ENCODE results near the gene IL20RB. TPM values are rescaled to one million over a fixed set of nuclear protein-coding genes. Genes with fewer than 3 reads are reported as not detected.

Gene IL20RB
- total RNA-seq, 1 donor from 2014 or later, result 0.98 TPM

- ChIA-PET CTCF (interaction anchor here (1.4 kb wide), 2 partner anchors 8 to 10 kb away, joined by 3 to 7 read pairs; no protein-coding TSS in a partner anchor), POLR2A (no interaction called here)
- Mint-ChIP-seq H3K36me3 (ENCODE audit: low read depth) (no peaks in the 10 kb centered on the region), H3K27me3 (peaks cover 7% of the 10 kb centered on the region), H3K4me3 (no peak overlapping the region), H3K27ac (no peak overlapping the region), H3K4me1 (no peaks in the 10 kb centered on the region), H3K9me3 (no peaks in the 10 kb centered on the region)
- DNase-seq (no peak), ATAC-seq (ENCODE audit: low read depth) (no peak)
- intact Hi-C loops (cut with micrococcal nuclease), result no loop called here
- no peak for TF ChIP-seq CTCF (IDR thresholded peaks at IDR 0.05)
These were observed 66.6 kb downstream of the IL20RB start for GRCh38 chr3:137024348-137024747.

DNA sequence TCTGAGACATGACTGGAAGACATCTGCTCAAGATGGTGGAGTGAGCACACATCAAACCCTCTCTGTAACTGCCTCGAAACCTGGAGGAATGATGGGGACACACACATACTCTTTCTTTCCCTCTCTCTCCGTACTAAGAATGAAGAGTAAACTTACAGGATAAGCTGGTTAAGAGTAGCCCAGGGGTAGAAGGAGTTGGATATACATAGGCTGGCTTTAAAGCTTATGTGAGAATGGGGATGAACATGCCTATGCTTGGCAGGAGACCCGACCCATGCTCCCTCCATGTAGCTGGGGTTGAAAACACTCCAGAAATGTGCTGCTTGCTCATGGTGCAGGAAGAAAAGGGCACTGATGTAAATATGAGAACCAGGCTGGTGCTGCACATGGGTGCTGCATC lies 68.9 kb downstream of the IL20RB start:
- POLR2A ChIA-PET, result no interaction called here
- no peak overlapping the region for H3K4me3 Mint-ChIP-seq

GRCh38 chr3:137032465-137033120 lies 74.8 kb downstream of the IL20RB start:
- ChIA-PET POLR2A (interaction anchor here (0.6 kb wide), 1 partner anchor 10 kb away, joined by 3 read pairs; no protein-coding TSS in a partner anchor), CTCF (interaction anchor here (0.6 to 1.9 kb wide), 7 partner anchors 9 to 971 kb away, joined by 3 to 7 read pairs (median 4); no protein-coding TSS in a partner anchor)
- no peaks in the 10 kb centered on the region for H3K9me3 Mint-ChIP-seq
- ATAC-seq (ENCODE audit: low read depth), result peak; percentile 85
- no peak overlapping the region for H3K27ac Mint-ChIP-seq
- H3K4me1 Mint-ChIP-seq, result peaks cover 7% of the 10 kb centered on the region
- intact Hi-C loops (cut with micrococcal nuclease), result loop anchor here (1.0 to 5.0 kb wide), 3 partner anchors 914 to 1020 kb away; no protein-coding TSS in a partner anchor
- peaks cover 32% of the 10 kb centered on the region for H3K27me3 Mint-ChIP-seq
- H3K4me3 Mint-ChIP-seq, result peak overlapping the region; percentile 68
- peak; percentile 97 for TF ChIP-seq CTCF (IDR thresholded peaks at IDR 0.05)
- no peaks in the 10 kb centered on the region for H3K36me3 Mint-ChIP-seq (ENCODE audit: low read depth)
- peak; percentile 61 for DNase-seq

More for the DNA sequence above, 68.9 kb downstream of the IL20RB start:
- intact Hi-C loops (cut with micrococcal nuclease), result no loop called here
- ATAC-seq (ENCODE audit: low read depth), result no peak
- DNase-seq, result no peak
- no peaks in the 10 kb centered on the region for H3K9me3 Mint-ChIP-seq
- no peak for TF ChIP-seq CTCF (IDR thresholded peaks at IDR 0.05)
- H3K4me1 Mint-ChIP-seq, result no peaks in the 10 kb centered on the region
- H3K36me3 Mint-ChIP-seq (ENCODE audit: low read depth), result no peaks in the 10 kb centered on the region
- CTCF ChIA-PET, result interaction anchor here (1.0 kb wide), 1 partner anchor 13 kb away, joined by 3 read pairs; no protein-coding TSS in a partner anchor
- no peak overlapping the region for H3K27ac Mint-ChIP-seq
- H3K27me3 Mint-ChIP-seq, result peaks cover 13% of the 10 kb centered on the region

- DNase-seq, result no peak
- POLR2A ChIA-PET, result interaction anchor here (0.5 kb wide), 1 partner anchor 20 kb away, joined by 3 read pairs; no protein-coding TSS in a partner anchor
- ATAC-seq (ENCODE audit: low read depth), result no peak
- intact Hi-C loops (cut with micrococcal nuclease), result no loop called here
- Mint-ChIP-seq H3K36me3 (ENCODE audit: low read depth) (no peaks in the 10 kb centered on the region), H3K27me3 (peaks cover 30% of the 10 kb centered on the region), H3K4me3 (no peak overlapping the region), H3K27ac (no peak overlapping the region), H3K9me3 (no peaks in the 10 kb centered on the region), H3K4me1 (peaks cover 7% of the 10 kb centered on the region)
- CTCF ChIA-PET, result no interaction called here
- TF ChIP-seq CTCF (IDR thresholded peaks at IDR 0.05), result no peak
These were observed 77.8 kb downstream of the IL20RB start for GRCh38 chr3:137035631-137036030.

DNA sequence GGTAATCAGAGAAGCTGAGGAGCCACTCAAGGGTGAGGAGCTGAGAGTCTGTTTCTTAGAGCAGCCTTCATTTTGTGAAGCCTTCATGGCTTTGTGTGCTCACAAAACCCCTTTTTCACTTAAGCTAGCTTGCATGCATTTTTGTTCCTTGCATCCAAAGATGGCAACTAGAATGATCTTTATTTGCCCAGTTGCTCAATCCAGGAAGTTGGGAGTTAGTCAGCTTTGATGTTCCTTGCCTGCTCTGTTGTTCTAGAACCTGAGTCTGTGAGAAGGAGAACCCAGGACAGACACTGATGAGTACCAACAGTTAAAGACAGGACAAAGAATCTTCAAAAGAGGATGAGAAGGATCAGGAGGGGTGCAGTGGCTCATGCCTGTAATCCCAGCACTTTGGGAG lies 81.8 kb downstream of the IL20RB start:
- CTCF ChIA-PET, result no interaction called here
- H3K27ac Mint-ChIP-seq, result no peak overlapping the region
- no peaks in the 10 kb centered on the region for H3K4me1 Mint-ChIP-seq
- POLR2A ChIA-PET, result no interaction called here
- DNase-seq (no peak), ATAC-seq (ENCODE audit: low read depth) (no peak)
- peaks cover 8% of the 10 kb centered on the region for H3K27me3 Mint-ChIP-seq
- no peak for TF ChIP-seq CTCF (IDR thresholded peaks at IDR 0.05)
- no peaks in the 10 kb centered on the region for H3K9me3 Mint-ChIP-seq
- H3K36me3 Mint-ChIP-seq (ENCODE audit: low read depth), result no peaks in the 10 kb centered on the region
- intact Hi-C loops (cut with micrococcal nuclease), result no loop called here
- no peak overlapping the region for H3K4me3 Mint-ChIP-seq
